H9 (cell line): ENCODE data around the gene MRPS34. TPM values are rescaled to one million over a fixed set of nuclear protein-coding genes. Genes with fewer than 3 reads are reported as not detected.

Experiments used
- DNase-seq: peaks from one replicate; pipeline ENCODE4 v3.0.0-alpha.2; 2017
- H2AFZ ChIP-seq: one replicate; pipeline ENCODE4 v1.6.1; 2013; ENCODE audit warnings: mild to moderate bottlenecking, low read length, control low read depth, moderate library complexity
- H2AK5ac ChIP-seq: 2 replicates; pipeline ENCODE4 v1.6.1; 2013; ENCODE audit warnings: low read length, control low read depth, mixed read lengths; ENCODE audit not compliant: insufficient read length
- H2BK120ac ChIP-seq: one replicate; pipeline ENCODE4 v1.6.1; 2013; ENCODE audit warnings: low read depth, mild to moderate bottlenecking, low read length, control low read depth, inconsistent platforms; ENCODE audit not compliant: poor library complexity, severe bottlenecking
- H2BK12ac ChIP-seq: 2 replicates; pipeline ENCODE4 v1.6.1; 2013; ENCODE audit warnings: low read length, control low read depth, mixed read lengths, low read depth; ENCODE audit not compliant: insufficient read length
- H2BK15ac ChIP-seq: 2 replicates; pipeline ENCODE4 v1.6.1; 2013; ENCODE audit warnings: low read depth, low read length, control low read depth
- H2BK20ac ChIP-seq: one replicate; pipeline ENCODE4 v1.6.1; 2013; ENCODE audit warnings: low read depth, mild to moderate bottlenecking, low read length, control low read depth, inconsistent platforms; ENCODE audit not compliant: poor library complexity, severe bottlenecking
- H2BK5ac ChIP-seq: 2 replicates; pipeline ENCODE4 v1.6.1; 2013; ENCODE audit warnings: low read length, control low read depth, mixed read lengths; ENCODE audit not compliant: insufficient read length
- H3K14ac ChIP-seq: 2 replicates; pipeline ENCODE4 v1.6.1; 2013; ENCODE audit warnings: low read length, control low read depth; ENCODE audit not compliant: insufficient read depth
- H3K18ac ChIP-seq: 2 replicates; pipeline ENCODE4 v1.6.1; 2013; ENCODE audit warnings: low read depth, mild to moderate bottlenecking, mixed read lengths, low read length, control low read depth; ENCODE audit not compliant: insufficient read length
- H3K23ac ChIP-seq: 2 replicates; pipeline ENCODE4 v1.6.1; 2013; ENCODE audit warnings: low read length, control low read depth, mixed read lengths, low read depth; ENCODE audit not compliant: insufficient read length
- H3K23me2 ChIP-seq: 2 replicates; pipeline ENCODE4 v1.6.1; 2013; ENCODE audit warnings: low read depth, mild to moderate bottlenecking, mixed read lengths, low read length, control low read depth; ENCODE audit not compliant: insufficient read length, poor library complexity, severe bottlenecking
- H3K27ac ChIP-seq: 2 replicates; pipeline ENCODE4 v1.5.1; 2013; ENCODE audit warnings: low read length, control low read depth, mixed read lengths, low read depth; ENCODE audit not compliant: insufficient read length
- H3K27me3 ChIP-seq: 2 replicates; pipeline ENCODE4 v1.6.1; 2013; ENCODE audit warnings: low read length, control low read depth, inconsistent platforms; ENCODE audit not compliant: insufficient read depth
- H3K4ac ChIP-seq: 2 replicates; pipeline ENCODE4 v1.6.1; 2013; ENCODE audit warnings: low read depth, mild to moderate bottlenecking, control low read depth, inconsistent platforms, low read length, moderate library complexity
- H3K4me1 ChIP-seq: 2 replicates; pipeline ENCODE4 v1.6.1; 2013; ENCODE audit warnings: low read length, control low read depth, inconsistent platforms; ENCODE audit not compliant: insufficient read depth
- H3K4me2 ChIP-seq: 2 replicates; pipeline ENCODE4 v1.6.1; 2013; ENCODE audit warnings: low read length, control low read depth, mixed read lengths; ENCODE audit not compliant: insufficient read length, insufficient read depth
- H3K56ac ChIP-seq: 2 replicates; pipeline ENCODE4 v1.6.1; 2013; ENCODE audit warnings: low read depth, mild to moderate bottlenecking, mixed read lengths, low read length, control low read depth; ENCODE audit not compliant: insufficient read length
- H3K79me1 ChIP-seq: 2 replicates; pipeline ENCODE4 v1.6.1; 2013; ENCODE audit warnings: low read depth, mild to moderate bottlenecking, moderate library complexity, low read length, control low read depth, inconsistent platforms; ENCODE audit not compliant: insufficient read depth, poor library complexity, severe bottlenecking
- H3K79me2 ChIP-seq: 2 replicates; pipeline ENCODE4 v1.6.1; 2013; ENCODE audit warnings: low read length, control low read depth, inconsistent platforms; ENCODE audit not compliant: insufficient read depth
- H3K9ac ChIP-seq: 2 replicates; pipeline ENCODE4 v1.6.1; 2013; ENCODE audit warnings: low read length, control low read depth, mixed read lengths; ENCODE audit not compliant: insufficient read length; ENCODE audit errors: extremely low read depth
- H3K9me3 ChIP-seq: one replicate; pipeline ENCODE4 v1.6.1; 2013; ENCODE audit warnings: low read depth, low read length, inconsistent platforms; ENCODE audit not compliant: control insufficient read depth
- H3T11ph ChIP-seq: one replicate; pipeline ENCODE4 v1.6.1; 2013; ENCODE audit warnings: mild to moderate bottlenecking, low read length, control low read depth, inconsistent platforms
- H4K20me1 ChIP-seq: one replicate; pipeline ENCODE4 v1.6.1; 2013; ENCODE audit not compliant: control insufficient read depth, insufficient read length, insufficient read depth
- H4K5ac ChIP-seq: 2 replicates; pipeline ENCODE4 v1.6.1; 2013; ENCODE audit warnings: low read depth, mild to moderate bottlenecking, mixed read lengths, low read length, control low read depth; ENCODE audit not compliant: insufficient read length
- H4K8ac ChIP-seq: replicated peaks from 2 replicates; pipeline ENCODE4 v1.6.1; 2013; ENCODE audit warnings: low read length, control low read depth, mixed read lengths, low read depth; ENCODE audit not compliant: insufficient read length
- H4K91ac ChIP-seq: 2 replicates; pipeline ENCODE4 v1.6.1; 2013; ENCODE audit warnings: low read depth, mild to moderate bottlenecking, moderate library complexity, mixed read lengths, low read length, control low read depth; ENCODE audit not compliant: insufficient read length
- H3K27ac Mint-ChIP-seq, 3 experiments: 2 replicates in 2 of 3; 3 replicates in 1 of 3; pipeline ENCODE4 v1.8.0; 2020 to 2021; ENCODE audit warnings: mixed read lengths in 3 of 3, mild to moderate bottlenecking in 1 of 3, moderate library complexity in 1 of 3
- H3K27me3 Mint-ChIP-seq: 2 replicates; pipeline ENCODE4 v1.8.0; 2021; ENCODE audit warnings: low read depth, mild to moderate bottlenecking, moderate library complexity, mixed read lengths
- H3K36me3 Mint-ChIP-seq, 3 experiments: 2 replicates in 2 of 3; 3 replicates in 1 of 3; pipeline ENCODE4 v1.8.0; 2020 to 2021; ENCODE audit warnings: low read depth in 3 of 3, mixed read lengths in 3 of 3; ENCODE audit not compliant: insufficient read depth in 1 of 3
- H3K4me1 Mint-ChIP-seq, 2 experiments: 2 replicates each; pipeline ENCODE4 v1.8.0; 2020; ENCODE audit warnings: mixed read lengths in 2 of 2
- H3K4me3 Mint-ChIP-seq, 2 experiments: 2 replicates in 1 of 2; 3 replicates in 1 of 2; pipeline ENCODE4 v1.8.0; 2020 to 2021; ENCODE audit warnings: mild to moderate bottlenecking in 2 of 2, mixed read lengths in 2 of 2, moderate library complexity in 1 of 2
- H3K9me3 Mint-ChIP-seq, 2 experiments: 2 replicates in 1 of 2; 3 replicates in 1 of 2; pipeline ENCODE4 v1.8.0; 2020; ENCODE audit warnings: mild to moderate bottlenecking in 2 of 2, mixed read lengths in 2 of 2, moderate library complexity in 1 of 2
- CTCF ChIP-seq: fragments of 200-600 bp; sonication (generic); conservative IDR thresholded peaks from 3 replicates; pipeline ENCODE4 v1.8.0; 2021; ENCODE audit warnings: antibody characterized with exemption, mild to moderate bottlenecking
- WGBS: extraction: QIAGEN DNeasy Blood & Tissue Kit; methylation state at CpG from one replicate; pipeline ENCODE4 v1.1.7; 2013; ENCODE audit warnings: missing lambda C conversion rate, low lambda C conversion rate, mixed read lengths; ENCODE audit not compliant: insufficient read length; ENCODE audit errors: extremely low coverage; 5-methylcytosine and 5-hydroxymethylcytosine counted together
- total RNA-seq: library from RNA; stranded (reverse); gene quantifications from 2 replicates; pipeline ENCODE4 v1.2.1, GENCODE V29; 2021

MRPS34 gene
- total RNA-seq, 1 experiment from 2014 or later: 205 TPM

- TF ChIP-seq CTCF: no peak
- Histone ChIP-seq H3K9me3 (no peaks in the 10 kb centered on the region), H4K5ac (no peak overlapping the region), H3K27ac (no peak overlapping the region), H2AK5ac (no peak overlapping the region), H3K4me1 (no peaks in the 10 kb centered on the region), H3K9ac (no peak overlapping the region), H2BK20ac (no peak overlapping the region), H3K4ac (no peak overlapping the region), H2BK5ac (no peak overlapping the region), H2AFZ (no peak overlapping the region), H4K91ac (no peak overlapping the region), H4K20me1 (no peaks in the 10 kb centered on the region), H3K79me1 (no peaks in the 10 kb centered on the region), H3T11ph (no peak overlapping the region), H2BK120ac (no peak overlapping the region), H3K27me3 (no peaks in the 10 kb centered on the region), H3K79me2 (no peaks in the 10 kb centered on the region), H3K23me2 (no peaks in the 10 kb centered on the region), H3K23ac (no peak overlapping the region), H3K56ac (no peak overlapping the region), H3K18ac (no peak overlapping the region), H3K14ac (no peak overlapping the region; the same call in 1 of the 2 replicates), H3K4me2 (no peak overlapping the region), H2BK15ac (no peak overlapping the region), H2BK12ac (no peak overlapping the region), H4K8ac (no peak overlapping the region)
- no peaks in the 10 kb centered on the region; the same call in 1 of the 2 replicates for H3K27me3 Mint-ChIP-seq
- peaks cover 4 to 18% (median 17%) of the 10 kb centered on the region in 3 experiments; a peak in 6 of 7 replicates for H3K36me3 Mint-ChIP-seq
- peak overlapping the region in 1 of 3 experiments; percentile 72; a peak in 1 of 7 replicates for H3K27ac Mint-ChIP-seq
- no peak overlapping the region for H3K4me3 Mint-ChIP-seq
- peaks cover 0 to 3% of the 10 kb centered on the region in 2 experiments; a peak in 2 of 4 replicates for H3K4me1 Mint-ChIP-seq
- no peaks in the 10 kb centered on the region for H3K9me3 Mint-ChIP-seq
- WGBS: no CpG with 5 or more reads among the region's 17 CpGs
- no peak for DNase-seq
These were observed 44.8 kb upstream of the MRPS34 start for GRCh38 chr16:1817716-1818115.
